Osteoblast (primary cell): ENCODE data around the gene BIRC5. TPM values are rescaled to one million over a fixed set of nuclear protein-coding genes. Genes with fewer than 3 reads are reported as not detected.
A peak's percentile ranks its signal among the peaks of the same experiment; 100 is the strongest.
"Not testable (repeated sequence)": the region's sequence is repeated elsewhere in the genome, so short reads cannot be mapped to it uniquely, and the experiment has no call there.

Source experiments
- DNase-seq: peaks from one replicate; pipeline ENCODE4 v3.0.0; 2011; ENCODE audit warnings: low spot score, mixed read lengths; ENCODE audit not compliant: insufficient read length; ENCODE audit errors: missing footprints
- H2AFZ ChIP-seq: 2 replicates; pipeline ENCODE4 v1.6.0; 2011; ENCODE audit warnings: mild to moderate bottlenecking, low read length
- H3K27ac ChIP-seq: 2 replicates; pipeline ENCODE4 v1.5.1; 2011; ENCODE audit warnings: mild to moderate bottlenecking, low read depth, low read length, moderate library complexity
- H3K27me3 ChIP-seq: 2 replicates; pipeline ENCODE4 v1.6.0; 2012; ENCODE audit warnings: mild to moderate bottlenecking, control low read depth, inconsistent platforms, low read length, moderate library complexity; ENCODE audit not compliant: insufficient read depth
- H3K36me3 ChIP-seq: 2 replicates; pipeline ENCODE4 v1.5.1; 2011; ENCODE audit warnings: mild to moderate bottlenecking, low read length, control low read depth, moderate library complexity; ENCODE audit not compliant: insufficient read depth
- H3K4me1 ChIP-seq: 2 replicates; pipeline ENCODE4 v1.5.1; 2011; ENCODE audit warnings: mild to moderate bottlenecking, low read length, control low read depth, moderate library complexity; ENCODE audit not compliant: insufficient read depth
- H3K4me2 ChIP-seq: 2 replicates; pipeline ENCODE4 v1.6.0; 2011; ENCODE audit warnings: mild to moderate bottlenecking, low read length; ENCODE audit not compliant: insufficient read depth
- H3K4me3 ChIP-seq: fragments of 200-600 bp; sonication (generic); 3 replicates; pipeline ENCODE4 v1.5.1; 2012; ENCODE audit warnings: mild to moderate bottlenecking, low read length, inconsistent platforms; ENCODE audit not compliant: insufficient read depth
- H3K79me2 ChIP-seq: 2 replicates; pipeline ENCODE4 v1.6.0; 2012; ENCODE audit warnings: mild to moderate bottlenecking, low read length, control low read depth, inconsistent platforms; ENCODE audit not compliant: insufficient read depth
- H3K9me3 ChIP-seq: 2 replicates; pipeline ENCODE4 v1.5.1; 2011; ENCODE audit warnings: low read depth, low read length, control low read depth
- H4K20me1 ChIP-seq: 2 replicates; pipeline ENCODE4 v1.6.0; 2012; ENCODE audit warnings: mild to moderate bottlenecking, low read length, control low read depth; ENCODE audit not compliant: insufficient read depth
- total RNA-seq: library from RNA; depleted of rRNA; stranded (reverse); fragments of >200 nt; gene quantifications from 2 replicates; pipeline ENCODE4 v1.2.3, GENCODE V29; 2012
- TF ChIP-seq, protein P1 (sequence below): IDR thresholded peaks from 2 replicates; pipeline ENCODE4 v1.5.1; 2011; ENCODE audit warnings: mild to moderate bottlenecking, low read depth, low read length, moderate library complexity; ENCODE audit errors: extremely low read depth

Gene BIRC5
- total RNA-seq, 1 donor = 8.0 TPM

DNA sequence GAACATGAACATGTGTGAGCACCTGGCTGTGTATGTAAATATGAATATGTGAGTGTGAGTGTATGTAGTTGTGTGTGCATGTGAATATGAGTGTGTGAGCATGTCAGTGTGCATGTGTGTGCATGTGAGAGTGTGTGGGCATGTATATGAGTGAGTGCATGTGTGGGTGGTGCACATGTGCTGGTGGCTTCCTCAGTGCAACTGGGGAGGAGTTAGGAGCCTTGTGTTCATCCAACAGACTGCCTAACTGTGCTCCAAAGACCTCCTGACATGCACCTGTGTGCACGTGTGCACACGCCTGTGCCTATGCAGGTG, 18.8 kb downstream of the BIRC5 start:
- H3K27ac ChIP-seq = no peak overlapping the region
- no peaks in the 10 kb centered on the region for H3K4me1 ChIP-seq
- TF ChIP-seq, protein P1, sequence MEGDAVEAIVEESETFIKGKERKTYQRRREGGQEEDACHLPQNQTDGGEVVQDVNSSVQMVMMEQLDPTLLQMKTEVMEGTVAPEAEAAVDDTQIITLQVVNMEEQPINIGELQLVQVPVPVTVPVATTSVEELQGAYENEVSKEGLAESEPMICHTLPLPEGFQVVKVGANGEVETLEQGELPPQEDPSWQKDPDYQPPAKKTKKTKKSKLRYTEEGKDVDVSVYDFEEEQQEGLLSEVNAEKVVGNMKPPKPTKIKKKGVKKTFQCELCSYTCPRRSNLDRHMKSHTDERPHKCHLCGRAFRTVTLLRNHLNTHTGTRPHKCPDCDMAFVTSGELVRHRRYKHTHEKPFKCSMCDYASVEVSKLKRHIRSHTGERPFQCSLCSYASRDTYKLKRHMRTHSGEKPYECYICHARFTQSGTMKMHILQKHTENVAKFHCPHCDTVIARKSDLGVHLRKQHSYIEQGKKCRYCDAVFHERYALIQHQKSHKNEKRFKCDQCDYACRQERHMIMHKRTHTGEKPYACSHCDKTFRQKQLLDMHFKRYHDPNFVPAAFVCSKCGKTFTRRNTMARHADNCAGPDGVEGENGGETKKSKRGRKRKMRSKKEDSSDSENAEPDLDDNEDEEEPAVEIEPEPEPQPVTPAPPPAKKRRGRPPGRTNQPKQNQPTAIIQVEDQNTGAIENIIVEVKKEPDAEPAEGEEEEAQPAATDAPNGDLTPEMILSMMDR = no peak
- no peaks in the 10 kb centered on the region for H3K36me3 ChIP-seq
- DNase-seq = peak; percentile 64
- H3K27me3 ChIP-seq = peaks cover 28% of the 10 kb centered on the region
- no peak overlapping the region for H2AFZ ChIP-seq
- H3K79me2 ChIP-seq = no peaks in the 10 kb centered on the region
- H3K4me3 ChIP-seq = no peak overlapping the region
- H3K9me3 ChIP-seq = no peaks in the 10 kb centered on the region
- H4K20me1 ChIP-seq = no peaks in the 10 kb centered on the region
- H3K4me2 ChIP-seq = no peak overlapping the region

DNA sequence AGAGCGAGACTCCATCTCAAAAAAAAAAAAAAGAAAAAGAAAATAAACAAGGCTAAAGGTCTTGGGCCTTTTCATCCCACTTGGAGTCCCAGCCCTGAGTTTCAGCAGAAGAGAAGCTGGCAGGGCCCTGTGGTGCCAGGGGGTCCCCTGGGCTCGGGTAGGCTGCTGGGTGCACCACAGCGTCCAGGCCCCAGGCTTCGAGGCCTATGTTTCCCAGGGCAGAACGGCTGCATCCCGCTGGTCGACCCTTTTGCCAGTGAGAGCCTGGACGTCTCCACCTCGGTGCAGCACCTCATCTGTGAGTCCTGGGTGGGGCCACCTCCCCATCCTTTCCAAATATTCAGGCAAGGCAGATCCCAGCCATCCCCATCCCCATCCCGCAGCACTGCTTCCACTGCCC, 19.6 kb downstream of the BIRC5 start:
- Histone ChIP-seq H3K4me1 (no peaks in the 10 kb centered on the region), H3K79me2 (no peaks in the 10 kb centered on the region), H3K9me3 (no peaks in the 10 kb centered on the region), H4K20me1 (no peaks in the 10 kb centered on the region), H2AFZ (no peak overlapping the region), H3K27me3 (peaks cover 28% of the 10 kb centered on the region), H3K4me2 (no peak overlapping the region), H3K36me3 (no peaks in the 10 kb centered on the region), H3K4me3 (no peak overlapping the region), H3K27ac (no peak overlapping the region)
- TF ChIP-seq, protein P1 = no peak
- DNase-seq = peak; percentile 79

DNA sequence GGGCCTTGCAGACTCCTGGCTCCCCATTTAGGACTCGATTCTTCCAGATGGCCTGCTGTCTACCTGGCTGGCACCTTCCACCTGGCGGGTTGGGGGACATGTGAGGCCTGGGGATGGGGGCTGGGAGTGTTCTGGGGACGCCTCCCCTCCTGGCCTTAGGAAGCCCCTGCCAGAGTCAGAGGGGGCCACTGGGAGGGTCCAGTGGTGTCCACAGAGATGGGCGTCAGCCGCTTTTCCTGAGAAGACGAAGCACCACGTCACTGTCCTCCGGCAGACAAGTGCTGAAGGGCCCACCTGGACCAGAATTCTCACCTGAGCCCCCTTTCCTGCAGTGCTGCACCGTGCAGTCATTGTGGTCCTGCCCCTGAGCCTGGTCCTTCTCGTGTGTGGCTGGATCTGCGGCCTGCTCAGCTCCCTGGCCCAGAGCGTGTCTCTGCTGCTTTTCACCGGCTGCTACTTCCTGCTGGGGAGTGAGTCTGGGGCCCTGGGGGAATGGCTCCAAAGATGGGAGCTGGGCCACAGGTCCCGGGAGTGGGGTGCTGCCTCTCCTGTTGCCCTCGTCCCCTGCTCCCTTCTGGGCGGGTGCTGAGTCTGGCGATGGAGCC, 20.3 kb downstream of the BIRC5 start:
- no peak overlapping the region for H2AFZ ChIP-seq

DNA sequence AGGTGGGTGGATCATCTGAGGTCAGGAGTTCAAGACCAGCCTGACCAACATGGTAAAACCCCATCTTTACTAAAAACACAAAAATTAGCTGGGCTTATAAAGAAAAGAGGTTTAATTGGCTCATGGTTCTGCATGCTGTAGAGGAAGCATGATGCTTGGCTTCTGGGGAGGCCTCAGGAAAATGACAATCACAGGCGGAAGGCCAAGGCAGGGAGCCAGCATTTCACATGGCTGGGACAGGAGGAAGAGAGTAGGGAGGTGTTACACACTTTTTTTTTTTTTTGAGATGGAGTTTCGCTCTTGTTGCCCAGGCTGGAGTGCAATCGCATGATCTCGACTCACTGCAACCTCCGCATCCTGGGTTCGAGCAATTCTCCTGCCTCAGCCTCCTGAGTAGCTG, 21.0 kb downstream of the BIRC5 start:
- not testable (repeated sequence) for H3K27ac ChIP-seq, H3K79me2 ChIP-seq, H3K36me3 ChIP-seq, H3K4me1 ChIP-seq, DNase-seq, H3K4me2 ChIP-seq, H4K20me1 ChIP-seq, H2AFZ ChIP-seq, H3K4me3 ChIP-seq, H3K9me3 ChIP-seq
- peaks cover 28% of the 10 kb centered on the region for H3K27me3 ChIP-seq

More for the DNA sequence above, 20.3 kb downstream of the BIRC5 start:
- TF ChIP-seq, protein P1 = no peak
- Histone ChIP-seq H3K27me3 (peaks cover 28% of the 10 kb centered on the region), H3K79me2 (no peaks in the 10 kb centered on the region), H3K36me3 (no peaks in the 10 kb centered on the region), H3K4me2 (no peak overlapping the region), H3K4me1 (no peaks in the 10 kb centered on the region), H3K27ac (no peak overlapping the region), H3K9me3 (no peaks in the 10 kb centered on the region), H4K20me1 (no peaks in the 10 kb centered on the region), H3K4me3 (no peak overlapping the region)
- peak; percentile 69 for DNase-seq
